ENCODE data around the gene HMGCR. TPM values are rescaled to one million over a fixed set of nuclear protein-coding genes. Genes with fewer than 3 reads are reported as not detected.

Gene HMGCR
- total RNA-seq, 4 donors from 2014 or later, result 3.2 to 21.1 (median 5.5) TPM

GRCh38 chr5:75368391-75368790 lies 31.4 kb downstream of the HMGCR start:
- Histone ChIP-seq H3K27ac (no peak overlapping the region), H3K4me1 (peaks cover 0 to 2% of the 10 kb centered on the region in 2 donors), H3K4me3 (no peak overlapping the region), H3K27me3 (no peaks in the 10 kb centered on the region), H3K36me3 (peaks cover 0 to 4% of the 10 kb centered on the region in 2 donors), H3K9me3 (no peaks in the 10 kb centered on the region)
- in situ Hi-C loops (cut with MboI; ENCODE audit: low sequenced_read_pairs in 4 of 4) (no loop called here), intact Hi-C loops (cut with DNase I; ENCODE audit: low total_unique reads) (no loop called here)
- DNase-seq, result no peak
- ATAC-seq, result no peak
- TF ChIP-seq CTCF (IDR thresholded peaks at IDR 0.05 in 4 of 5, conservative IDR thresholded peaks at IDR 0.05 in 1 of 5) (no peak), POLR2A (IDR thresholded peaks at IDR 0.05) (no peak)

- Histone ChIP-seq H3K27ac (no peak overlapping the region), H3K9me3 (no peaks in the 10 kb centered on the region), H3K27me3 (no peaks in the 10 kb centered on the region), H3K4me1 (no peaks in the 10 kb centered on the region), H3K4me3 (no peak overlapping the region), H3K36me3 (peaks cover 0 to 39% of the 10 kb centered on the region in 2 donors)
- intact Hi-C loops (cut with DNase I; ENCODE audit: low total_unique reads), result no loop called here
- ATAC-seq, result no peak
- DNase-seq, result no peak
- in situ Hi-C loops (cut with MboI; ENCODE audit: low sequenced_read_pairs in 4 of 4), result no loop called here
- no peak for TF ChIP-seq CTCF (IDR thresholded peaks at IDR 0.05 in 4 of 5, conservative IDR thresholded peaks at IDR 0.05 in 1 of 5)
- TF ChIP-seq POLR2A (IDR thresholded peaks at IDR 0.05), result no peak
Observed at GRCh38 chr5:75373862-75374261, 36.8 kb downstream of the HMGCR start.

- intact Hi-C loops (cut with DNase I; ENCODE audit: low total_unique reads) (no loop called here), in situ Hi-C loops (cut with MboI; ENCODE audit: low sequenced_read_pairs in 4 of 4) (no loop called here)
- no peaks in the 10 kb centered on the region for H3K4me1 ChIP-seq
- no peaks in the 10 kb centered on the region for H3K27me3 ChIP-seq
- H3K4me3 ChIP-seq, result no peak overlapping the region
- no peak for TF ChIP-seq POLR2A (IDR thresholded peaks at IDR 0.05)
- no peak for TF ChIP-seq CTCF (IDR thresholded peaks at IDR 0.05 in 4 of 5, conservative IDR thresholded peaks at IDR 0.05 in 1 of 5)
- ATAC-seq, result no peak
- no peak overlapping the region for H3K27ac ChIP-seq
- no peaks in the 10 kb centered on the region for H3K9me3 ChIP-seq
- peaks cover 0 to 44% of the 10 kb centered on the region in 2 donors for H3K36me3 ChIP-seq
- no peak for DNase-seq
Observed at GRCh38 chr5:75374394-75374814, 37.4 kb downstream of the HMGCR start.

- H3K27me3 ChIP-seq, result no peaks in the 10 kb centered on the region
- in situ Hi-C loops (cut with MboI; ENCODE audit: low sequenced_read_pairs in 4 of 4) (no loop called here), intact Hi-C loops (cut with DNase I; ENCODE audit: low total_unique reads) (no loop called here)
- no peaks in the 10 kb centered on the region for H3K9me3 ChIP-seq
- no peak for DNase-seq
- H3K4me1 ChIP-seq, result no peaks in the 10 kb centered on the region
- TF ChIP-seq POLR2A (IDR thresholded peaks at IDR 0.05) (no peak), CTCF (IDR thresholded peaks at IDR 0.05 in 4 of 5, conservative IDR thresholded peaks at IDR 0.05 in 1 of 5) (no peak)
- peaks cover 0 to 55% of the 10 kb centered on the region in 2 donors for H3K36me3 ChIP-seq
- no peak overlapping the region for H3K4me3 ChIP-seq
- no peak overlapping the region for H3K27ac ChIP-seq
- no peak for ATAC-seq
Observed at GRCh38 chr5:75375414-75375813, 38.4 kb downstream of the HMGCR start.

- Histone ChIP-seq H3K4me3 (no peak overlapping the region), H3K27me3 (no peaks in the 10 kb centered on the region), H3K36me3 (peaks cover 0 to 82% of the 10 kb centered on the region in 2 donors), H3K27ac (no peak overlapping the region), H3K9me3 (no peaks in the 10 kb centered on the region), H3K4me1 (no peaks in the 10 kb centered on the region)
- in situ Hi-C loops (cut with MboI; ENCODE audit: low sequenced_read_pairs in 4 of 4), result no loop called here
- no peak for DNase-seq
- intact Hi-C loops (cut with DNase I; ENCODE audit: low total_unique reads), result no loop called here
- ATAC-seq, result no peak
- no peak for TF ChIP-seq POLR2A (IDR thresholded peaks at IDR 0.05)
- no peak for TF ChIP-seq CTCF (IDR thresholded peaks at IDR 0.05 in 4 of 5, conservative IDR thresholded peaks at IDR 0.05 in 1 of 5)
Observed at GRCh38 chr5:75380099-75380498, 43.1 kb downstream of the HMGCR start.

Data from gastrocnemius medialis (tissue), 4 donors.